Lung microvascular endothelial cell (primary cell): ENCODE measurements around the gene THAP8. TPM values are rescaled to one million over a fixed set of nuclear protein-coding genes. Genes with fewer than 3 reads are reported as not detected.
"Not testable (repeated sequence)": the region's sequence is repeated elsewhere in the genome, so short reads cannot be mapped to it uniquely, and the experiment has no call there.

Experiments used
- DNase-seq, 2 donors: peaks; one replicate each; pipeline versions ENCODE4 v3.0.0 to v3.0.0-alpha.2; 2010; ENCODE audit warnings: low read depth in 2 of 2
- total RNA-seq: library from RNA; depleted of rRNA; stranded (reverse); fragments of >200 nt; gene quantifications from 2 replicates; pipeline ENCODE4 v1.2.1, GENCODE V29; 2014

Gene THAP8
- total RNA-seq, 1 donor from 2014 or later: 1.8 TPM

- DNase-seq: not testable (repeated sequence)
Observed at GRCh38 chr19:36068810-36069499, 14.9 kb upstream of the THAP8 start.

GRCh38 chr19:36067681-36068080 lies 13.6 kb upstream of the THAP8 start:
- DNase-seq: no peak

GRCh38 chr19:36064826-36065225 lies 10.7 kb upstream of the THAP8 start:
- DNase-seq: no peak

GRCh38 chr19:36061367-36061766 lies 7.3 kb upstream of the THAP8 start:
- no peak for DNase-seq

- peak; percentile 76 to 88 for DNase-seq
Observed at GRCh38 chr19:36060430-36060829, 6.3 kb upstream of the THAP8 start.

- DNase-seq: no peak
Observed at GRCh38 chr19:36059180-36059910, 5.3 kb upstream of the THAP8 start.

- DNase-seq: no peak
Observed at GRCh38 chr19:36058481-36059179, 4.5 kb upstream of the THAP8 start.

GRCh38 chr19:36054733-36055686 lies 925 bp upstream of the THAP8 start, which contains the start of gene WDR62:
TSS of gene WDR62 (plus strand) at chr19:36054897. CDS start at chr19:36054972, 75 bp downstream.
- peak; percentile 94 to 96 for DNase-seq

GRCh38 chr19:36051637-36052036 lies 2.4 kb downstream of the THAP8 start:
- DNase-seq: no peak

- peak; percentile 12 to 55 for DNase-seq
Observed at GRCh38 chr19:36051236-36051635, 2.8 kb downstream of the THAP8 start.

- DNase-seq: no peak
Observed at GRCh38 chr19:36049080-36049698, 4.9 kb downstream of the THAP8 start.

- DNase-seq: no peak
Observed at GRCh38 chr19:36047835-36048234, 6.2 kb downstream of the THAP8 start.

GRCh38 chr19:36046443-36047050 lies 7.5 kb downstream of the THAP8 start:
- DNase-seq: no peak

GRCh38 chr19:36043952-36044351 lies 10.1 kb downstream of the THAP8 start:
- no peak for DNase-seq

GRCh38 chr19:36041831-36042230 lies 12.3 kb downstream of the THAP8 start:
- DNase-seq: peak in 1 of 2 donors; percentile 78

GRCh38 chr19:36041092-36041491 lies 13.0 kb downstream of the THAP8 start:
- DNase-seq: not testable (repeated sequence)

GRCh38 chr19:36040495-36040894 lies 13.6 kb downstream of the THAP8 start:
- no peak for DNase-seq

GRCh38 chr19:36032251-36033104 lies 21.6 kb downstream of the THAP8 start, which contains the start of gene CLIP3:
TSS of gene CLIP3 (minus strand) at chr19:36032873. CDS start at chr19:36032357, 516 bp downstream.
- DNase-seq: peak; percentile 48 to 77

- DNase-seq: no peak
Observed at GRCh38 chr19:36031308-36031707, 22.8 kb downstream of the THAP8 start.
